HepG2 (cell line): ENCODE data around the gene C1QL4.

ENCODE experiments used
- MAFK ChIP-seq, 2 experiments: IDR thresholded peaks in 1 of 2; conservative IDR thresholded peaks in 1 of 2; 2 replicates each; pipeline ENCODE4 v1.6.1; 2011; ENCODE audit warnings: improper control_type of control experiment in 2 of 2, low read length in 2 of 2
- NFE2L2 ChIP-seq: fragments of 150-350 bp; IDR thresholded peaks from 2 replicates; pipeline ENCODE4 v1.6.1; 2014; ENCODE audit warnings: low read length
- RAD21 ChIP-seq: fragments of 450-650 bp; formaldehyde crosslinking; IDR thresholded peaks from 2 replicates; pipeline ENCODE4 v1.5.0; 2020; ENCODE audit warnings: mild to moderate bottlenecking
- ZNF335 ChIP-seq: sonication (generic); formaldehyde crosslinking; IDR thresholded peaks from 2 replicates; pipeline ENCODE4 v1.4.0; 2020; ENCODE audit warnings: missing genetic modification reagents

- no peak for TF ChIP-seq RAD21 (CRISPR knock-in tag)
- no peak for TF ChIP-seq ZNF335 (CRISPR knock-in tag)
- TF ChIP-seq MAFK (conservative IDR thresholded peaks at IDR 0.05 in 1 of 2, IDR thresholded peaks at IDR 0.05 in 1 of 2; ENCODE audit: low read length in 2 of 2), result no peak
- no peak for TF ChIP-seq NFE2L2
Measured at GRCh38 chr12:49292729-49293055, 44.3 kb downstream of the C1QL4 start.
